Smooth muscle cell (in vitro differentiated cells): ENCODE measurements around the gene GSTT4. TPM values are rescaled to one million over a fixed set of nuclear protein-coding genes. Genes with fewer than 3 reads are reported as not detected.
"Not testable (repeated sequence)": the region's sequence is repeated elsewhere in the genome, so short reads cannot be mapped to it uniquely, and the experiment has no call there.

ENCODE experiments used
- DNase-seq: peaks from one replicate; lab custom pipeline; 2025; ENCODE audit not compliant: unreplicated experiment; lab: John Stamatoyannopoulos, UW
- H2AFZ ChIP-seq: fragments of 200-600 bp; sonication (generic); 2 replicates; pipeline ENCODE4 v1.6.0; 2016; ENCODE audit warnings: antibody characterized with exemption, low read depth, mild to moderate bottlenecking
- H3F3A ChIP-seq: fragments of 200-600 bp; sonication (generic); 2 replicates; pipeline ENCODE4 v1.6.0; 2017; ENCODE audit warnings: antibody characterized with exemption, low read depth
- H3K27ac ChIP-seq: fragments of 200-600 bp; sonication (generic); 2 replicates; pipeline ENCODE4 v1.5.1; 2016; ENCODE audit warnings: low read depth, mild to moderate bottlenecking
- H3K27me3 ChIP-seq: fragments of 200-600 bp; sonication (generic); 2 replicates; pipeline ENCODE4 v1.6.1; 2016; ENCODE audit warnings: low read depth, mild to moderate bottlenecking
- H3K36me3 ChIP-seq: fragments of 200-600 bp; sonication (generic); 2 replicates; pipeline ENCODE4 v1.5.1; 2016; ENCODE audit warnings: low read depth
- H3K4me1 ChIP-seq: fragments of 200-600 bp; sonication (generic); 2 replicates; pipeline ENCODE4 v1.5.1; 2016; ENCODE audit warnings: low read depth
- H3K4me2 ChIP-seq: fragments of 200-600 bp; sonication (generic); 2 replicates; pipeline ENCODE4 v1.6.0; 2016; ENCODE audit warnings: mild to moderate bottlenecking
- H3K4me3 ChIP-seq: fragments of 200-600 bp; sonication (generic); 2 replicates; pipeline ENCODE4 v1.5.1; 2016; ENCODE audit warnings: mild to moderate bottlenecking
- H3K79me2 ChIP-seq: fragments of 200-600 bp; sonication (generic); 2 replicates; pipeline ENCODE4 v1.6.0; 2016; ENCODE audit warnings: low read depth, mild to moderate bottlenecking
- H3K9ac ChIP-seq: fragments of 200-600 bp; sonication (generic); 2 replicates; pipeline ENCODE4 v1.6.0; 2016; ENCODE audit warnings: low read depth
- H3K9me3 ChIP-seq: fragments of 200-600 bp; sonication (generic); replicated peaks from 2 replicates; pipeline ENCODE4 v1.5.1; 2016; ENCODE audit warnings: low read depth
- H4K20me1 ChIP-seq: fragments of 200-600 bp; sonication (generic); 2 replicates; pipeline ENCODE4 v1.6.0; 2016; ENCODE audit warnings: low read depth
- WGBS: methylation state at CpG from one replicate; pipeline ENCODE4 v1.1.7; 2016; ENCODE audit warnings: low lambda C conversion rate; 5-methylcytosine and 5-hydroxymethylcytosine counted together
- polyA plus RNA-seq: library from polyadenylated mRNA; unstranded; fragments of >200 nt; fragmentation: Nextera tagmentation; extraction: Ambion mirVana; gene quantifications from 2 replicates; pipeline ENCODE4 v1.2.1, GENCODE V29; 2016
- total RNA-seq: library from RNA; depleted of rRNA; stranded (reverse); fragments of >200 nt; gene quantifications from 2 replicates; pipeline ENCODE4 v1.2.3, GENCODE V29; 2014
- TF ChIP-seq, protein P1 (sequence below): fragments of 200-600 bp; sonication (generic); IDR thresholded peaks from 2 replicates; pipeline ENCODE4 v1.5.1; 2017; ENCODE audit warnings: borderline replicate concordance, mild to moderate bottlenecking, antibody characterized with exemption; ENCODE audit not compliant: insufficient read depth, poor library complexity, severe bottlenecking

GSTT4 gene
- total and polyA plus RNA-seq, 2 experiments from 2014 or later, result not detected

DNA sequence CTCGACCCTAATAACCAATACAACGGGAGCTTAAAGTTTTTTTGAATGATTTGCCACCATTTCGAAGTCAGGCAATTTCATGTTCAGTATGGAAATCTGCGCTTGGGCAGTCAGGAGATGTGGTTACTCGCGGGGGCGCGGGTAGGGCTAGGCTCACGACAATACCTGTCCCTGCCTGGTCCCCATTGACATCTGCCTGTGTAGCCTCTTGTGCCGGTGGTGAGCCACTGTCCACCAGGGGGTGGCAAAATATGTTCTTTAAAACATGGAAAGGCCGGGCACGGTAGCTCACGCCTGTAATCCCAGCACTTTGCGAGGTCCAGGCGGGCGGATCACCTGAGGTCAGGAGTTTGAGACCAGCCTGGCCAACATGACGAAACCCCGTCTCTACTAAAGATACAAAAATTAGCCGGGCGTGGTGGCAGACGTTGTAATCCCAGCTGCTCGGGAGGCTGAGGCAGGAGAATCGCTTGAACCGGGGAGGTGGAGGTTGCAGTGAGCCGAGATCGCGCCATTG is 30.4 kb downstream of the GSTT4 start:
- H3K4me2 ChIP-seq, H3K27ac ChIP-seq, H3K27me3 ChIP-seq, H3K4me1 ChIP-seq, H3K9me3 ChIP-seq, H3K4me3 ChIP-seq, H3F3A ChIP-seq, H3K36me3 ChIP-seq, H4K20me1 ChIP-seq, DNase-seq, H2AFZ ChIP-seq, H3K79me2 ChIP-seq, H3K9ac ChIP-seq: not testable (repeated sequence)
- no CpG with 5 or more reads among the region's 27 CpGs for WGBS

DNA sequence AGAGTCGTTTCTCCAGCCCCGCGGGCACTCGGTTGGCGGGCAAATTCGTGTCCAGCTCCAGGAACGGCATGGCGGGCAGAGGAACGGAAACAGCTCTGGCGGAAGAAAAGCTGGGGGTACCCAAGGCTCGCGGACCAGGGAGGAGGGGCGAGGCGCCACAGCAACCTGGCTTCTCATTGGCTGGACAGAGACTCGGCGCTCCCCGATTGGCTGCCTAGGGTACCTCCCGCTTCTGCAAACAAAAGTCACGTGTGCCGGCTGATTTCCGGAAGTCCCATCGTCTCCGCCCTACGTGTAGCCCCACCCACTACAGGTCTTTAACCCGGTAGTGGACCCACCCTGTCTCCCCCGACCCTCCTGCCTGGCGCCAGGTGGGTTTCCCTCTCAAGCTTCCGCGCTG is 30.9 kb downstream of the GSTT4 start, which contains the start of gene DDT:
Gene DDT (minus strand): TSS at position 97 of the 400 bp plus-strand sequence. CDS start 27 bp downstream, at position 70.
- not testable (repeated sequence) for H3F3A ChIP-seq, H3K4me3 ChIP-seq, H3K36me3 ChIP-seq, H3K9me3 ChIP-seq, H3K9ac ChIP-seq, H4K20me1 ChIP-seq, H3K27ac ChIP-seq, H3K27me3 ChIP-seq, DNase-seq, H3K79me2 ChIP-seq, H3K4me2 ChIP-seq, H3K4me1 ChIP-seq, H2AFZ ChIP-seq
- WGBS, result no CpG with 5 or more reads among the region's 29 CpGs

DNA sequence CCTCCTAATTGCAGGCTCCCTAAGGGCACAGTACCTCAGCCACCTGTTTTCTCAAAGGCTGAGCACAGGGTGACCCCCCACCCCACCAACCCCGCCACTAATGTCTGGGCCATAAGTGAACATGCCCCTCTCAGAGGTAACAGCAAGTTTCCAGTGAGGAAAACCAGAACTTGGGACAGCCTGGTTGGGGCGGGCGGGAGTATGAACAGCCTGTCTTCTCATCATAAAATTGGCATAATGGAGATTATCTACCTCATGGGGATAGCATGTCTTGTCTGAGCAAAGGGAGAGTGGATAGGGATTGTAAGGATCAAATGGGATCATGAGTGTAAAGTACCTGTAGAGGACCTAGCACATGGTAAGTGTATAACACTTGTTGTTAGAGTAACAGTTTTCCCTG is 33.3 kb downstream of the GSTT4 start:
- H3K4me1 ChIP-seq, H3F3A ChIP-seq, H3K27ac ChIP-seq, H3K4me3 ChIP-seq, H3K36me3 ChIP-seq, H4K20me1 ChIP-seq, H3K4me2 ChIP-seq, H3K27me3 ChIP-seq, H2AFZ ChIP-seq, H3K79me2 ChIP-seq, H3K9ac ChIP-seq, H3K9me3 ChIP-seq, DNase-seq: not testable (repeated sequence)
- WGBS, result 100% methylated on average over 3 of the region's 3 CpGs

DNA sequence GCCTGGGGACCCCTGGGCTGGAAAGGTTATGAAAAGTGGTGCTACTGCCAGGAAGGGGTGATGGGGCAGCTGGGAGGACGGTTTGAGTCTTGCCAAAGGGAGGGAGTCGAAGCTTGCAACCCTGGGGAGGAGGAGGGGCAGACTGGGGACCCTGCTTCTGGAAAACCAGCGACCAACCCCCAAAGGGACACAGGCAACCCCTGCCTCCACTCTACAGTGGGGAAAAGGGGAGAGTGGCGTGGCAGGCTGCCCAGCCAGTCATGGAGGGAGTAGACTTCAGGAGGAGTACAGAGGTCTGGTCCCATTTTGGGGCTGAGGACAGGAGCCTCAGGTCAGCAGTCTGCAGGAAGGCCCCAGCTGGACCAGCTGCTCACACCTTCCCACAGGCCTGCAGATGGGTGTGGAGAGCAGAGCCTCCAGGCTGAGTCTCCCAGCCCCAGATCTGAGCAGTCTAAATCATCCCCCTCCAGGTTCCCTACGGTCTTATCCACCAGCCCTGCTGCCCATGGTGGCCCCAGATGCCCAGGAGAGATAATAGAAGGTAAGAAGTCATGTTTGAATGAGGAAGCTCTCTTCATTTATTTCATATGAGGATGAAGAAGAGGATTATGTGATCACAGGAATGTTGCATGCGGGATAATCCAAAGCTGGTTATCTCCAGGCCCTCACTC is 34.3 kb downstream of the GSTT4 start:
- no peak overlapping the region for H2AFZ ChIP-seq
- no peak overlapping the region for H3K4me3 ChIP-seq
- H3K9me3 ChIP-seq, result no peaks in the 10 kb centered on the region
- DNase-seq, result no peak
- 93% methylated on average over 6 of the region's 6 CpGs for WGBS
- no peaks in the 10 kb centered on the region for H4K20me1 ChIP-seq
- TF ChIP-seq, protein P1, sequence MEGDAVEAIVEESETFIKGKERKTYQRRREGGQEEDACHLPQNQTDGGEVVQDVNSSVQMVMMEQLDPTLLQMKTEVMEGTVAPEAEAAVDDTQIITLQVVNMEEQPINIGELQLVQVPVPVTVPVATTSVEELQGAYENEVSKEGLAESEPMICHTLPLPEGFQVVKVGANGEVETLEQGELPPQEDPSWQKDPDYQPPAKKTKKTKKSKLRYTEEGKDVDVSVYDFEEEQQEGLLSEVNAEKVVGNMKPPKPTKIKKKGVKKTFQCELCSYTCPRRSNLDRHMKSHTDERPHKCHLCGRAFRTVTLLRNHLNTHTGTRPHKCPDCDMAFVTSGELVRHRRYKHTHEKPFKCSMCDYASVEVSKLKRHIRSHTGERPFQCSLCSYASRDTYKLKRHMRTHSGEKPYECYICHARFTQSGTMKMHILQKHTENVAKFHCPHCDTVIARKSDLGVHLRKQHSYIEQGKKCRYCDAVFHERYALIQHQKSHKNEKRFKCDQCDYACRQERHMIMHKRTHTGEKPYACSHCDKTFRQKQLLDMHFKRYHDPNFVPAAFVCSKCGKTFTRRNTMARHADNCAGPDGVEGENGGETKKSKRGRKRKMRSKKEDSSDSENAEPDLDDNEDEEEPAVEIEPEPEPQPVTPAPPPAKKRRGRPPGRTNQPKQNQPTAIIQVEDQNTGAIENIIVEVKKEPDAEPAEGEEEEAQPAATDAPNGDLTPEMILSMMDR, result no peak
- no peaks in the 10 kb centered on the region for H3K4me1 ChIP-seq
- no peaks in the 10 kb centered on the region for H3K36me3 ChIP-seq
- no peak overlapping the region for H3K27ac ChIP-seq
- no peaks in the 10 kb centered on the region for H3K27me3 ChIP-seq
- no peak overlapping the region for H3K4me2 ChIP-seq
- no peak overlapping the region for H3K9ac ChIP-seq
- peaks cover 3% of the 10 kb centered on the region for H3K79me2 ChIP-seq
- no peaks in the 10 kb centered on the region for H3F3A ChIP-seq

DNA sequence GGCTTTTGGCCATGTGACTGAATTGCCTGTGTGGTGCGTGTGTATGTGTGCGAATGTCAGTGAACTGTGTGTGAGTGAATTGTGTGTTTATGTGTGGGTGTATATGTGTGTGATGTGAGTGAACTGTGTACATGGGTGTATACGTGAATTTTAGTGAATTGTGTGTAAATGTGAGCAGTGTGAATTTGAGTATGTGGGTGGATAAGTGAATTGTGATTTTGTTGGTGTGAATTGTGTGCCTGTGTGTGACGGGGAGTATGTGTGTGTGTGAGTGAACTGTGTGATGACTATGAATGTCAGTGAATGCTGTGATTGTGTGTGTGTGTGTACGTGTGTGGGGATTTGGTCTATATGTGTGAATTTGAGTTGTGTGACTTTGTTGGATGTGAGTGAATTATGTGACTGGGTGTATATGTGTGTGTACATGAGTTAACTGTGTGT is 35.0 kb downstream of the GSTT4 start:
- H3K79me2 ChIP-seq, result peaks cover 3% of the 10 kb centered on the region
- H3K9ac ChIP-seq, result no peak overlapping the region
- DNase-seq, result no peak
- H3K4me2 ChIP-seq, result no peak overlapping the region
- no peaks in the 10 kb centered on the region for H3K4me1 ChIP-seq
- no peaks in the 10 kb centered on the region for H3K9me3 ChIP-seq
- H3K4me3 ChIP-seq, result no peak overlapping the region
- no peaks in the 10 kb centered on the region for H3F3A ChIP-seq
- H4K20me1 ChIP-seq, result no peaks in the 10 kb centered on the region
- WGBS, result 96% methylated on average over 5 of the region's 5 CpGs
- TF ChIP-seq, protein P1, result no peak
- H2AFZ ChIP-seq, result no peak overlapping the region
- no peaks in the 10 kb centered on the region for H3K36me3 ChIP-seq
- no peak overlapping the region for H3K27ac ChIP-seq
- H3K27me3 ChIP-seq, result no peaks in the 10 kb centered on the region
